Eye (tissue), 1 donor: ENCODE results near the gene EPS8L2.

ENCODE experiments used
- DNase-seq: peaks from one replicate; pipeline ENCODE4 v3.0.0-alpha.2; 2015

EPS8L2 gene

GRCh38 chr11:690738-691633 lies 15.0 kb upstream of the EPS8L2 start:
- DNase-seq, result no peak

GRCh38 chr11:691710-692590 lies 14.1 kb upstream of the EPS8L2 start:
- DNase-seq, result no peak

DNA sequence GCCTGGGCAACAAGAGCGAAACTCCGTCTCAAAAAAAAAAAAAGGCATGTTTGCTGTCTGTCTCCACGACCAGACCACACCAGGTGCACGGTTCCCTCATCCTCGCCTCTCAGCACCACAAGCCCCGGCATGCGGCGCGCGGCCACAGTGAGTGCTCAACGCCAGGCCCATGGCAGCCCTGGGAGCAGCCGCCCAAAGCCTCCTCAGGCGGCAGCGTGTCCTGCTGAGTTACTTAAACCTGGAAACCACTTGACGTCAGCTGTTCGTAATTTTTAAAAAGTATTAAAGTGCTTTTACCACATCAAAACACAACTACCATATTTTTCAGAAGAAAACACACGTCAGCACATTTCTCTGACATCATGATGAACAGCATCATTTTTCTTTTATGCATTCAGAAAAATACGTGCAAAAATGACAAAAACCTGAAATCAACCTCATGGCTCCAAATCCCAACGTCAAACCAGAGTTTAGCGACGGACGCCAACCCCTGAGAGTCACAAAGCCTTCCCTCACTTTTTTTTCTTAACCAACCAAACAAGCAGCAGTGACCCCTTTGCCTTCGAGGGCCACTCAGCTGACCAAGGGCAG lies 13.1 kb upstream of the EPS8L2 start:
- no peak for DNase-seq

- DNase-seq, result peak; percentile 60
Observed at GRCh38 chr11:693415-693831, 12.6 kb upstream of the EPS8L2 start.

DNA sequence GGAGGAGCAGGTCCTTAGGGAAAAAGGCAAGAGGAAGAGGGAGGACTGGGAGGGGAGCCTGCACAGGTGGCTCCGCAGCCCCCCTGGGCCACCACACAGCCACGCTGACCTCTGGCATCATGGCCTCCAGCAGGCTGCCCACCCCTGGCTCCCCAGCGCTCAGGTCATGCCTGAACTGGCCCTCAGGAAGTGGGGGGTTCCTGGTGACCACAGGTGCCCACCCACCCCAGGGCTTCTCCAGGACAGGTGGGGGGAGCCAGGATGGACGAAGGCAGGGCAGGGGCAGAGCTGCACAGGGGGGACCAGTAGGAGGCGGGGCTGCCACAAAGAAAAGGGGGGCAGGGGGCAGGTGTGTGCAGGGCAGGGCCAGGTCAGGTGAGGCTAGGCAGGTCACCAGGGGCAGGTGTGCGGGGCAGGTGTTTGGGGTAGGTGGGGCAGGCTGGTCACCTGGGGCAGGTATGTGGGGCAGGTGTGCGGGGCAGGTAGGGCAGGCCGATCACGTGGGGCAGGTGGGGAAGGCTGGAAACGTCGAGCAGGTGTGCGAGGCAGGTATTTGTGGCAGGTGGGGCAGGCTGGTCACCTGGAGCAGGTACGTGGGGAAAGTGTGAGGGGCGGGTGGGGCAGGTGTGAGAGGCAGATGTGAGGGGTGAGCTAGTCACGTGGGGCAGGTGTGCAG lies 12.0 kb upstream of the EPS8L2 start:
- no peak for DNase-seq

- DNase-seq, result peak; percentile 100
Observed at GRCh38 chr11:694563-695287, 11.3 kb upstream of the EPS8L2 start, which contains the start of gene DEAF1. DEAF1 (minus strand) TSS chr11:695222; CDS start chr11:695047, 175 bp downstream.

GRCh38 chr11:695288-695537 lies 10.8 kb upstream of the EPS8L2 start:
- DNase-seq, result no peak

DNA sequence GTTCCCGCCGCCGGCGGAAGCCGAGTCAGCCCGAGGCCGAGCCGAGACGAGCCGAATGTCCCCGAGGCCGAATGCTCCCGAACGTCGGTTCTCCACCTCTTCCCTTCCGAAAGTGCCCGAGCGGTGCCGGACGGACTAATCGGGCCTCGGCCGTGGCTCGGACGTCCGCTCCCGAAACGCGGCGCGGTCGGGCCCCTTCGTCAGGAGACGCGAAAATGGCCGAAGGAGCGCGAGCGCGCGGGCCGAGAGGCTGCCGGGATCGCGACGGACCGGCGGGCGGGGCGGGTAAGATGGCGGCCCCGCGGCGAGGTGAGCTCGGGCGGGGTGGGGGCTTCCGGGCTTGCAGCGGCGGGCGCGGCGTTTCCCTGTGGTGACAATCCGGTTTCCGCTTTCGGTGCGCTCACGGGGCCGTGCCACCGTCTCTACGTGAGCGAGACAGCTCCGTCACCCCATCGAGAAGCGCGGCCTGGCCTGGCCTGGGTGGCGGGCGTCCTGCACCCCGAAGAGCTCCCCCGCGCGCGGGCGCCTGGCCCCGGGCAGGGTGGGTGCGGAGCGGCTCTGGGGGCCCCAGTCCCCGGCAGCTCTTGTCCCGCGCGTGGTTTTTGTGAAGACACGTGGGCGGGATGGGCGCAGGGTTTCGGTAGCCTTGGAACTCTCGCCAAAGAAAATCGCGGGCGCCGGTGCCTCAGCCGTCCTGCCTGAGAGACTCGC lies 10.3 kb upstream of the EPS8L2 start, which contains the start of gene TMEM80:
TMEM80 (plus strand) TSS at position 279 of the 711 bp plus-strand sequence; CDS start at position 291, 12 bp downstream.
- peak; percentile 100 for DNase-seq

- DNase-seq, result no peak
Observed at GRCh38 chr11:696955-697491, 9.0 kb upstream of the EPS8L2 start.

- no peak for DNase-seq
Observed at GRCh38 chr11:697811-698311, 8.2 kb upstream of the EPS8L2 start.

DNA sequence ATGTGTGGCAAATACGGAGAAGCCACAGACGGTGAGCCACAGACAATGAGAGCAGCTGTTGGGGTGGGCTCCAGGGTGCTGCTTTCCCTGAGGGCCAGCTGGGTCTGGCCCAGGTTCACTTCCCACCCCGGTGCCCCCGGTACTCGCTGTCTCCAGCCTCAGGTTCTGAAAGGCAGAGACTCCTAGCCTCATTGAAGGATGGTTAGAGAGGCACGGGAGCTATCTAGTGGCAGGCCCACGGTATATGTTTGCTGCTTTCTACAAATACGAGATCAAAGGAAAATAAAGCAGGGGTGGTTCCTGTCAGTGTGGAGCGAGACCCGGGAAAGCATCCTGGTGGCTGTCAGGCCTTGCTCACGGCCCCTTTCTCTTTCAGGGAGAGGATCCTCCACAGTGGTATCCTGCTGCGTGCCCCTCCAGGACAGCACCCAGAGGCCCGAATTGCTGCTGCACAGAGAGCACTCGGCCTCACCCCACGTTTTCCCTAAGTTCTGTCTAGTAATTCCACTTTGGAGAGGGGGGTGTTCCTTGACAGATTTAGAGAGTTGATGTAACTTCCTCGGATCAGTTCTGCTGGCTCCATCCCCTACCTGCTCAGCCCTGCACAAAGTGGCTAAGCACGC lies 7.4 kb upstream of the EPS8L2 start:
- no peak for DNase-seq

- no peak for DNase-seq
Observed at GRCh38 chr11:699116-699508, 6.9 kb upstream of the EPS8L2 start.

DNA sequence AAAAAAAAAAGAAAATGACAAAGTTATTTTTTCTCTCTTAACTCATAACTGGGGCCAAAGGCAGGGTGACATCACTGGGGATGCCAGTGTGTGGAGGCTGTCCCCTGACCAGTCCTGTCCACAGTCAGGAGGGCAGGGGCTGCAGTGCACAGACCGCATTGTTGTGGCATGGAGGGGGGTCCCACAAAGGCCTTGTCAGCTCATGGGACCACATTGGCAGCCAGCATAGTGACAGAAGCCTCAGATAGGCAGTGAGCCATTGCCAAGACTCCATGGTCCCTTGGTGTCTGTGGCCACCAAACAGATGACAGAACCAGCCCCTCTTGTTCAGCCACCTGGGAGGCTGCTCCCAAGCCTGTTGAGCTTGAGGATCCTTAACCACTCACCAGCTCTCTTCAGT lies 6.3 kb upstream of the EPS8L2 start:
- no peak for DNase-seq

DNA sequence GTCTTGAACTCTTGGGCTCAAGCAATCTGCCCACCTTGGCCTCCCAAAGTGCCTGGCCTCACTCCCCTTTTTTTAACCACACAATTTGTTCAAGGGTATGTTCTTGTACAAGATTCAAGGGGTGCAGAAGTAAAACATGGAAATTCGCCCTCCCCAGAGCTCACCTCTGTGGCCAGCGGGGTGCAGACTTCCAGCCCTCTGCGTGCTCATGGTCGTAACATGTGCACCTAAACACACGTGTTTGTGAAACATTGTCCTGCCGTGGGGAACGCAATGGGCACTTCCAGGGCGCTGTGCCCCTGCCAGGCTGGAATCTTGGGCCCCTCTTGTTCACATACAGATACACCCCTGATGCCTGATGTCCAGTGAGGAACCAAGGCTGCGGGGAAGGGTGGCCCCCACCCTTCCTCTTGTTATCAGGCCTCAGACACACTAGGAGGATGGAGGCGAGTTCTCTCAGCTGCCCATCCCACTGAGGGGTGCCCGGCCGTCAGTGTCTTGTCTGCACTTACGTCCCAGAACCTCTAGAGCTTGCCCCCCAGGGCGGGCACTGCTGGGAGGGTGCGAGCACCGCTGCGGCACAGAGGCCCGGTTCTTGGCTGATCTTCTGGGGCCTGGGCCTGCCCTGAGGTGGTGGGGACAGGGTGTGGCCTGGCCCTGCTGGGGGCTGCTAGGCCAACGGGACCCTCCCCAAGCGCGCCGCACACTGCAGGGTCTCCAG lies 4.1 kb upstream of the EPS8L2 start:
- DNase-seq, result no peak

- no peak for DNase-seq
Observed at GRCh38 chr11:702462-703461, 3.3 kb upstream of the EPS8L2 start.

DNA sequence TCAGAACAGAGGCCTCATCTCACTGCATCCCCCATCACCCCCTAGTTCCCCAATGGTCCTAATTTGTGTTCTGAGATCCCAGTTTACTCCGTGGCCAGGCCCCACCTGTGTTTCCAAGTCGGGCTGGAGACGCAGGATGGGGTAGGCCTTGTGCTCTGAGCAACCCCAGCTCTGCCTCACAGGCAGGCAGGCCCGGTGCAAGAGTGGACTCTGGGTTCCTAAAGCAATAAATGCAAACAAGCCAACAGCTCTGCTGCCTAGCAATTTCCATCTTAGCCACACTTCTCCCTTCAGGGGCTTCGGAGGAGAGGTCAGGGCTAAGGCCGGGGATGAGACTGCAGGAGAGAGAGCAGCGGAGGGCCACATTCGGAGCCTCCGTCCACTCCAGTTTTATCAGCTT lies 2.5 kb upstream of the EPS8L2 start:
- no peak for DNase-seq

GRCh38 chr11:704228-704674 lies 1.8 kb upstream of the EPS8L2 start:
- no peak for DNase-seq
